ENCODE measurements around the gene FMO3.

GRCh38 chr1:171090604-171091003, at the start of gene FMO3:
- no peak for TF ChIP-seq POLR2AphosphoS5 (IDR thresholded peaks at IDR 0.05; ENCODE audit: low read depth, low read length)
- TF ChIP-seq EZH2phosphoT487 (IDR thresholded peaks at IDR 0.05; ENCODE audit: borderline replicate concordance) = no peak
- TF ChIP-seq CTCF (IDR thresholded peaks at IDR 0.05 in 2 of 3, conservative IDR thresholded peaks at IDR 0.05 in 1 of 3; ENCODE audit: borderline replicate concordance in 1 of 3, insufficient read depth in 1 of 3, low read depth in 2 of 3, low read length in 2 of 3) = no peak
- no peak for TF ChIP-seq EZH2 (IDR thresholded peaks at IDR 0.05)
- TF ChIP-seq ZNF274 (IDR thresholded peaks at IDR 0.05; ENCODE audit: low read depth, low read length) = no peak
- no peak for TF ChIP-seq FOSL1 (IDR thresholded peaks at IDR 0.05; ENCODE audit: low read depth)
- TF ChIP-seq TCF7L2 (IDR thresholded peaks at IDR 0.05; ENCODE audit: borderline replicate concordance, extremely low read depth, insufficient read depth, insufficient read length) = no peak
- no peak for TF ChIP-seq SP1 (IDR thresholded peaks at IDR 0.05; ENCODE audit: low read depth)
- TF ChIP-seq MAX (IDR thresholded peaks at IDR 0.05) = no peak
- TF ChIP-seq RAD21 (IDR thresholded peaks at IDR 0.05; ENCODE audit: low read depth) = no peak
- TF ChIP-seq ELF1 (IDR thresholded peaks at IDR 0.05; ENCODE audit: borderline replicate concordance, low read depth) = no peak
- TF ChIP-seq YY1 (IDR thresholded peaks at IDR 0.05; ENCODE audit: extremely low read depth, insufficient replicate concordance, low read depth, low read length) = no peak
- TF ChIP-seq SIN3A (IDR thresholded peaks at IDR 0.05; ENCODE audit: low read depth) = no peak

Measured in HCT116 (cell line).